WERI-Rb-1 (cell line): ENCODE results near the gene ZBTB7B.

Source experiments
- DNase-seq: peaks from one replicate; pipeline ENCODE4 v3.0.0-alpha.2; 2020
- H3K27ac ChIP-seq: fragments of 250-450 bp; sonication (Bioruptor Pico); 2 replicates; pipeline ENCODE4 v1.5.1; 2020; ENCODE audit warnings: mild to moderate bottlenecking, moderate library complexity
- H3K27me3 ChIP-seq: fragments of 250-450 bp; sonication (Bioruptor Pico); 2 replicates; pipeline ENCODE4 v1.5.1; 2021; ENCODE audit warnings: mild to moderate bottlenecking, low read depth, moderate library complexity; ENCODE audit not compliant: insufficient read depth, severe bottlenecking
- H3K36me3 ChIP-seq: fragments of 250-450 bp; sonication (Bioruptor Pico); 2 replicates; pipeline ENCODE4 v1.5.1; 2020; ENCODE audit warnings: mild to moderate bottlenecking, moderate library complexity
- H3K4me3 ChIP-seq: 2 replicates; pipeline ENCODE4 v1.5.1; 2011; ENCODE audit warnings: low read depth, mild to moderate bottlenecking, control low read depth, low read length
- H3K9me3 ChIP-seq: fragments of 250-450 bp; sonication (Bioruptor Pico); 2 replicates; pipeline ENCODE4 v1.5.1; 2021; ENCODE audit warnings: mild to moderate bottlenecking, moderate library complexity; ENCODE audit not compliant: severe bottlenecking
- TF ChIP-seq, protein P1 (sequence below): IDR thresholded peaks from 2 replicates; pipeline ENCODE4 v1.5.1; 2011; ENCODE audit warnings: low read depth, mild to moderate bottlenecking, control low read depth, inconsistent platforms, low read length

Gene ZBTB7B

DNA sequence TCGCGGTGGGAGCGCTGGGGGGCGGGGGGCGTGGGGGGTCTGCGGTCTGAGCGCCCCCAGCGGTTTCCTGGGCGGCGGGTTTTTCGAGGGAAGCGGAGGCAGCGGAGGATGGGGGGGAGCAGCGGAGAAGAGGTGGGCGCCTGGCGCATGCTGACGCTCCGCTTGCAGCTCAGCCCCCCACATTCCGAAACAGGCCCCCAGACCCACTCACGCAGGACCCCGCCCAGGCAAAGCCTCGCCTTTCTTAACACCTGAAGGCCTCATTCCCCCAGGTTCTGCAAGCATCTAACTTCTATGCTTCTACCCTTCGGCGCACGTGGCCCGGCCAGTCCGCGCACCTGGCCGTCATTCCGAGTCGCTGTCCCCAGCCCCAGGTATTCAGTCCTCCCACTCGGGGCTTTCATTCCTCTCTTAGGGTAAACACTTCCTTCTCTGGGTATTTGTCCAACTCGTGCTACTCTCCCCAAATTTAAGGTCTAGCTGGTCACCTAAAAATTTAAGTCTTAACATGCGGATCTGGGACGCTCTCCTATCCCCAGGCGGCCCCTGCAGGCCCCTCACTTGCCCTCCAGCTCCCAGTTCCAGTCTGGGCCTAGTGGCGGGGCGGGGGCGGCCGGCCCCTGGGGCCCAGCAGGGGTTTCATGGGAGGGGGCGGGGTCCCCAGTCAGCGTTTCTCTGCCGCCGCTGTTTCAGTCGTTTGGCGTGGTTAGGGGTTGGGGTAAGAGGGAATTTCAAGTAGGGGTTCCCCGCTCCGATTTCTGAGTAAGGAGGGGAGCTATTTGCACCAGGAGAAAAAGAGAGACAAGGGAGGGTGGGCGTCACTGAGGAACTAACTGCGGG is 2.8 kb upstream of the ZBTB7B start:
- no peaks in the 10 kb centered on the region for H3K9me3 ChIP-seq
- peaks cover 4% of the 10 kb centered on the region; the same call in 1 of the 2 replicates for H3K36me3 ChIP-seq
- peak; percentile 92 for DNase-seq
- TF ChIP-seq, protein P1, sequence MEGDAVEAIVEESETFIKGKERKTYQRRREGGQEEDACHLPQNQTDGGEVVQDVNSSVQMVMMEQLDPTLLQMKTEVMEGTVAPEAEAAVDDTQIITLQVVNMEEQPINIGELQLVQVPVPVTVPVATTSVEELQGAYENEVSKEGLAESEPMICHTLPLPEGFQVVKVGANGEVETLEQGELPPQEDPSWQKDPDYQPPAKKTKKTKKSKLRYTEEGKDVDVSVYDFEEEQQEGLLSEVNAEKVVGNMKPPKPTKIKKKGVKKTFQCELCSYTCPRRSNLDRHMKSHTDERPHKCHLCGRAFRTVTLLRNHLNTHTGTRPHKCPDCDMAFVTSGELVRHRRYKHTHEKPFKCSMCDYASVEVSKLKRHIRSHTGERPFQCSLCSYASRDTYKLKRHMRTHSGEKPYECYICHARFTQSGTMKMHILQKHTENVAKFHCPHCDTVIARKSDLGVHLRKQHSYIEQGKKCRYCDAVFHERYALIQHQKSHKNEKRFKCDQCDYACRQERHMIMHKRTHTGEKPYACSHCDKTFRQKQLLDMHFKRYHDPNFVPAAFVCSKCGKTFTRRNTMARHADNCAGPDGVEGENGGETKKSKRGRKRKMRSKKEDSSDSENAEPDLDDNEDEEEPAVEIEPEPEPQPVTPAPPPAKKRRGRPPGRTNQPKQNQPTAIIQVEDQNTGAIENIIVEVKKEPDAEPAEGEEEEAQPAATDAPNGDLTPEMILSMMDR = no peak
- H3K27ac ChIP-seq = peak overlapping the region; percentile 99
- H3K27me3 ChIP-seq = no peaks in the 10 kb centered on the region
- peak overlapping the region; percentile 64 for H3K4me3 ChIP-seq

DNA sequence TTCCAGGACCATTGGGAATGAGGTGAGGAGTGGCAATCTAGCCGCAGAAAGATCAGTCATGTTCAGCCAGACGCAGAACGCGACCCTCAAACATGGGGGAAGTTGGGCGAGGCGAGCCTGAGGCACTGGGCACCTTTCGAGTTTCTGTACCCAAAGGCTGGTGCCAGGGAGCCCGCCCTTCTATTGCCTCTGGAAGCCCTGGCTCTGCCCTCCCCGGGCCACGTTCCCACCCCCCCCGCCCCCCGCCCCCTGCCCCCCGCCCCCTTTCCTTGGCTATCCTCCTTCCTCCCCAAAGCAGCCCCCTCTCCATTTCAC is 2.2 kb upstream of the ZBTB7B start:
- no peaks in the 10 kb centered on the region for H3K27me3 ChIP-seq
- no peak for DNase-seq
- peak overlapping the region; percentile 99 for H3K27ac ChIP-seq
- H3K9me3 ChIP-seq = no peaks in the 10 kb centered on the region
- TF ChIP-seq, protein P1 = no peak
- peak overlapping the region; percentile 64 for H3K4me3 ChIP-seq
- H3K36me3 ChIP-seq = peaks cover 4% of the 10 kb centered on the region; the same call in 1 of the 2 replicates

DNA sequence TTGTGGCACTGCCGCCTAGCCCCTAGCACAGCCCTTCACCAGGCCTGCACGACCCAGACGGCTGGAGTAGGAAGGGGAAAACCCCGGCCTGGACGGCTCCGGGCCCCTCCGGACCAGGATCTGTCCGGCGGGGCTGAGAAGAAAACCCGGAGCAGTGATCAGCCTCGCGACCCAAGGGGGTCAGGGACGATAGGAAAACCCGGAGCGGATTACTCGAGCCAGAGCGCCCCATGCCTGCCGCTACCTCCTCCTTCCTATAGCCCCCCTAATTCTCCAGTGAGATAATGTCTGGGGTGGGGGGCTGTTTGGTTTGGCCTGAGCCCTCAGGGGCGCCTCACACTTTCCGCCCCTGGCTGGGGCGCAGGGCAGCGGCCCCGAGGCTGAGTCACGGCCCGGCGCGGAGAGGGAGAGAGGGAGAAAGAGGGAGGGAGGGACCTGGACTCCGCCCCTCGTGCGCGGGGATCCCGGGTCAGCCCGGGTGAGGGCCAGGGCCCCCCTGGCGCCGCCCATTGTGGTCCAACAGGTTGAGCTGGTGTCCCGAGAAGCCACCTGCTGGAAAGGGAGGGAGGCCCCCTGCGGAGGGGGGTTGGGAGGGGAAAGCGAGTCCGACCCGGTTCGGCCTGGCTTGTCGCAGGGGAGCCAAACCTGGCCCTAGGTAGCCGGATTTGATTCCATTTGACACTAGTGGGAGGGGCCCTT is 1.7 kb upstream of the ZBTB7B start:
- peaks cover 4% of the 10 kb centered on the region for H3K36me3 ChIP-seq
- no peaks in the 10 kb centered on the region for H3K9me3 ChIP-seq
- no peaks in the 10 kb centered on the region for H3K27me3 ChIP-seq
- TF ChIP-seq, protein P1 = peak; percentile 41; the same call in 1 of the 2 replicates
- peak overlapping the region; percentile 64 for H3K4me3 ChIP-seq
- DNase-seq = peak; percentile 100
- peak overlapping the region; percentile 99 for H3K27ac ChIP-seq

DNA sequence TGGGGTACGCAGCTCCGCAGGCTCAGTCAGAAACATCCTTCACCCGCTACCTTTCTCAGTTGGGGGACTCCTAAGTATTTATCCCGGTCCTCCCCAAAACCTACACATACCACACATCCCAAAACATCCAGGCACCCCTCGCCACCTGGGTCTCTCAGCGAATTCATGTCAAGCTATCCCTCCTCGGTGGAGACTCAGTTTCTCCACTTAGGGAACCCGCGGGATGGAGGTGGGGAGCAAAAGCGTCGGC is 1.3 kb upstream of the ZBTB7B start:
- no peak for DNase-seq
- Histone ChIP-seq H3K36me3 (peaks cover 8% of the 10 kb centered on the region), H3K4me3 (peak overlapping the region; percentile 64), H3K9me3 (no peaks in the 10 kb centered on the region), H3K27me3 (no peaks in the 10 kb centered on the region), H3K27ac (peak overlapping the region; percentile 99)
- TF ChIP-seq, protein P1 = no peak

DNA sequence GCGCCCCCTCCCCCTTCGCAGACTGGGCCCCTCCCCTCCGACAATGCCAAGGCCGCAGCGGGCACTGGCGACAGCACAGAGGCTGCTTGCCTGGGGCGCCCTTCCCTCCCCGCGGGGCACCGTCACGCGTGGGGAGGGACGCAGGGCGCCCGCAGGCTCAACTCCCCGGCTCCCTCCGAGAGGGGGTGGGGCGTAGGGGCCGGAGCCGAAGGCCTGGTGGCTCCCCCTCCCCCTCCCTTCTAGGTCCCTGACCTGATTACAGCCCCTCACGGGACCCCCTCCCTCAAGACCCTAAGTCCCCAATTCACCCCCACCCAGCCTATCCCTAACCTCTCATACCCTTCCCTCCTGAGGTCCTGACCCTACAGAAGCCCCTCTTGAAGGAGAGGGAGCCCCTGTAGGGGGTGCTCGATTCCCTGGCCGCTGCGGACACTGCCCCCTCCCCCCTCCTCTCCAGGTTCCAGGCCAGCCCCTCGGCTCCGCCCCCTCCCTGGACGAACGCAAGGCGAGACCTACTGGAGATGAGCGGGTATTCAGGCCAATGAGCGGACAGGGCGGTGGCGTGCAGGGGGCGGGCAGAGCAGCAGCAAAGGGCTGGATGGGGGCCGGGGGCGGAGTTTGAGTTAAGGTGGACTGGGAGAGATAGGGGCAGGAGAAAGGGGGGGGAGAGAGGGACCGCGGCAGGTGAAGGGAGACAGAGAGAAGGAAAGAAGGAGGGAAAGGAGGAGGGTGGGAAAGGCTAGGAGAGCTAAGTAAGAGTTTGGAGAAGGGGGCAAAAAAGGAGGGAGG is 733 bp upstream of the ZBTB7B start:
- peak; percentile 100 for DNase-seq
- Histone ChIP-seq H3K9me3 (no peaks in the 10 kb centered on the region), H3K27me3 (no peaks in the 10 kb centered on the region), H3K36me3 (peaks cover 11% of the 10 kb centered on the region), H3K4me3 (peak overlapping the region; percentile 64), H3K27ac (peak overlapping the region; percentile 99)
- TF ChIP-seq, protein P1 = peak; percentile 86
